GM19099 (cell line): ENCODE measurements around the gene RGS8.

Experiments used
- POLR2A ChIP-seq: IDR thresholded peaks from 3 replicates; pipeline ENCODE4 v1.6.1; 2011; ENCODE audit warnings: low read depth; ENCODE audit not compliant: insufficient read length; ENCODE audit errors: extremely low read depth

RGS8 gene

DNA sequence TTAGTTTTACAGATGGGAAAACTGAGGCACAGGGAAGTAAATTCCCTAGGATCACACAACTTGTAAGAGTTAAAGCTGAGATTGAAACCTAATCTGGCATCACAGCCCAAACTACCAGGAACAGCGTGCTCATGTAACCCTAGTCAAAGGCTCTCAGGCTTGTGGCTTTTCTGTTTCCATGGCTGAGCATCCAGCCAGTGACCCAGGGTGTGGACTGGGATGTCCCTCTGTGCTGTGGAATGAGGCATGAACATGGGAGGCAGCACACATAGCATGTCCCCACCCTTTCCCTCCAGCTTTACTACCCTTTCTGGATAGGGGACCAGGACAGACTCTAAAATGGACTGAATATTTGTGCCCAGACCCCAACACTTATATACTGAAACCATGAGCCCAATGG lies 45.1 kb downstream of the RGS8 start:
- TF ChIP-seq POLR2A, result no peak

DNA sequence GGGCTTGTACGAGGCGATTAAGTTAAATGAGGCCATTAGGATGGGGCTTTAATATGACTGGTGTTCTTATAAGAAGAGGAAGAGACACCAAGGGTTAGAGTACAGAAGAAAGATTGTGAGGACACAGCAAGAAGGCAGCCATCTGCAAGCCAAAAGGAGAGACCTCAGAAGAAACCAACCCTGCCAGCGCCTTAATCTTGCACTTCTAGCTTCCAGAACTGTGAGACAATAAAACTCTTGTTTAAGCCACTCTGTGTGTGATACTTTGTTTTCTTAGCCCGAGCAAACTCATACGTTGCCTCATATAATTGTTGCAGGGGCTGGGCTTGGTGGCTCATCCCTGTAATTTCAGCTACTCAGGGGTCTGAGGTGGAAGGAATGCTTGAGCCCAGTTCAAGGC lies 46.6 kb downstream of the RGS8 start:
- no peak for TF ChIP-seq POLR2A

DNA sequence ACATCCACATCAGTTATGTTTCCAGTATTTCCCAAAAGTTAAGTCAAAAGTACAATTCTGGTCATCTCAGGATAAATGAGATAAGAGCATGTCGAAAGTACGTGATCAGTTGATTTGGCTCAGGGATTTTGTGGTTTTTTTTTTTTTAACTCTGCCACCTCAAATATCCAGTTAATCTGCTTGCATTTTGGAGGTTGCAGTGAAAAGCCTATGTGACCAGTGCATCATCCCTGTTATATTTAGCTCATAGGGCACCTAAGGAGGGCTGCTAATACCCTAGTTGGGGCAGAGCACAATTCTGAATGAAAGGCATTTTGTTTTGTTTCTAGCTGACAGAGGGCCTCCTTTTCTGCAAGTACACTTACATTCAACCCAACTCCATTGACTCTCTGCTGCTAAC lies 48.5 kb downstream of the RGS8 start:
- TF ChIP-seq POLR2A, result no peak
